ENCODE data around the gene HECTD3. TPM values are rescaled to one million over a fixed set of nuclear protein-coding genes. Genes with fewer than 3 reads are reported as not detected.

The HECTD3 gene
- 10 to 100 TPM; 23.5 to 36.4 (median 29.7) TPM for total RNA-seq
- polyA plus RNA-seq = 10 to 100 TPM; 32.0 to 49.0 TPM

DNA sequence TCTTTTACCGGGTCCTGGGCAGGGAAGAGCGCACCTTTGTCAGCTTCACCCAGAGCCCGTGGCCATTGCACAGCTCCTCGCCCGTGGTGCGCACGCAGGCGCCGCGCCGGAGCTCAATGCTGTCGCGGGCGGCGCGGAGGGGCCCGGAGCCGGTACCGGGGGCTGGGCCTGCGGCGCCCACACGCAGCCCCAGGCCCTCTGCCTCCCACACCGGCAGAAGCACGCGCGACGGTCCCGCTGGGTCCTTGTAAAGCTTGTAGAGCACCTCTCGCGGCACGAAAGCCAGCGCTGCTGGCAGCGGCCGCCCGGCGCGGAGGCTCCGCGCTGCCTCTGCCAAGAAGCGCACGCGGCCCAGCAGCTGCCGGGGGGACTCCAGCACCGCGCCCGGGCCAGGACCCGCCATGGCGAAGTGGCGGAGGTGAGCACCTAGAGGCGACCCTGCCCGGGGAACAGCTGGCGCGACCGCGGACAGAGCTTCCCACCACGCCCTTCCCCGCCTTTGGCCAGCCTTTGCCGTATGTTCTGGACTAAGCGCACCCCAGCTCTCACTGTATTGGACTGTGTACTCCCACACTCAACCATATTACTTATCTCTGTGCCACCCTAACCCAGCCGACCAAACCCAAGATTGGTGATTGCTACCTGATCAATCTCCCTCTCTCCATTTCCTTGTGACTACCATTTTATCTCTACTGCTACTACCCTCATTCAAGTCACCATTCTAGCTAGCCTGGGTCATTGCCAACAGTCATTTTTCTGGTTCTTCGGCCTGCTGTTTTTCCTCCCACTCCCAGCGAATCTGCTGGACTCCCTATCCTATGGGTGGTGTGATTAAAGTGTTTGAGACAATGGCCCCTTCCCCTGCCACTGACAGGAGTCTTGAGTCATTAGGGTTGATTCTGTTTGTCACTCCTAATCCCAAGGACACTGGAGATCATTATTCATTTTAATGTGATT is at the start of gene HECTD3:
HECTD3 (minus strand) TSS at position 470 of the 957 bp plus-strand sequence; CDS start at position 403, 67 bp downstream.
- intact Hi-C loops (cut with DNase I) = loop anchor here in 2 of 3 donors (5.0 kb wide), 2 partner anchors 224 to 291 kb away; partner anchors contain the start of gene BEST4 (in 1 of the 2)
- peak within 1 kb of the TSS; percentile 60 to 92 (median 72) for H3K27ac ChIP-seq
- peaks cover 3 to 28% (median 18%) of the 10 kb centered on the region in 3 donors for H3K36me3 ChIP-seq
- H3K27me3 ChIP-seq = no peaks in the 10 kb centered on the region
- DNase-seq (peak; percentile 81 to 93 (median 84)), FAIRE-seq (no peak), ATAC-seq (peak; percentile 85 to 92 (median 87))
- peaks cover 0 to 24% (median 6%) of the 10 kb centered on the region in 3 donors for H3K4me1 ChIP-seq
- 0% methylated on average over 55 to 62 of the region's 62 CpGs for WGBS, 2 donors
- no peaks in the 10 kb centered on the region for H3K9me3 ChIP-seq
- TF ChIP-seq, protein P1, sequence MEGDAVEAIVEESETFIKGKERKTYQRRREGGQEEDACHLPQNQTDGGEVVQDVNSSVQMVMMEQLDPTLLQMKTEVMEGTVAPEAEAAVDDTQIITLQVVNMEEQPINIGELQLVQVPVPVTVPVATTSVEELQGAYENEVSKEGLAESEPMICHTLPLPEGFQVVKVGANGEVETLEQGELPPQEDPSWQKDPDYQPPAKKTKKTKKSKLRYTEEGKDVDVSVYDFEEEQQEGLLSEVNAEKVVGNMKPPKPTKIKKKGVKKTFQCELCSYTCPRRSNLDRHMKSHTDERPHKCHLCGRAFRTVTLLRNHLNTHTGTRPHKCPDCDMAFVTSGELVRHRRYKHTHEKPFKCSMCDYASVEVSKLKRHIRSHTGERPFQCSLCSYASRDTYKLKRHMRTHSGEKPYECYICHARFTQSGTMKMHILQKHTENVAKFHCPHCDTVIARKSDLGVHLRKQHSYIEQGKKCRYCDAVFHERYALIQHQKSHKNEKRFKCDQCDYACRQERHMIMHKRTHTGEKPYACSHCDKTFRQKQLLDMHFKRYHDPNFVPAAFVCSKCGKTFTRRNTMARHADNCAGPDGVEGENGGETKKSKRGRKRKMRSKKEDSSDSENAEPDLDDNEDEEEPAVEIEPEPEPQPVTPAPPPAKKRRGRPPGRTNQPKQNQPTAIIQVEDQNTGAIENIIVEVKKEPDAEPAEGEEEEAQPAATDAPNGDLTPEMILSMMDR (IDR thresholded peaks at IDR 0.05) = no peak
- peak within 1 kb of the TSS; percentile 72 to 99 (median 96) for H3K4me3 ChIP-seq

DNA sequence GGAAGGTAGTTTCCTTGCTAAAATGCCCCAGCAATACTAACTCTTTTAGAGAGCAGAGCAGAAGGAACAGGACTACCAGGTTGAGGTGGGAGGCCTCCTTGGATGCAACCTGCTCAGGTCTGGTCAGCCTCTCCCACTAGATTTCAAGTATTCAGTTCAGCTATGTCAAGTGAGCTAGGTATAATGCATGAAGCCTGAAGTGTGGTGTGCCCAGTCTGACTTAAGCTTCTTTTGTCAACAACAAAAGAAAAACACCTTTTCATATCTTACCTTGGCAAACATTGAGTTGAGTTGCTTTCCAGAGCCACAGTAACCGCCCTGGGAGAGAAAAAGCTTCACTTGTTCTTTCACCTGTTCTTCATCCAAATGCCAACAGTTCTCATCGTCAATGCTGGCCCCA is 48.7 kb upstream of the HECTD3 start:
- intact Hi-C loops (cut with DNase I) = no loop called here
- Histone ChIP-seq H3K27ac (no peak overlapping the region), H3K36me3 (peaks cover 0 to 4% (median 0%) of the 10 kb centered on the region in 3 donors), H3K9me3 (no peaks in the 10 kb centered on the region), H3K4me1 (peaks cover 0 to 6% (median 0%) of the 10 kb centered on the region in 3 donors), H3K27me3 (no peaks in the 10 kb centered on the region), H3K4me3 (no peak overlapping the region)
- FAIRE-seq = no peak
- peak in 2 of 4 donors; percentile 58 to 62 for ATAC-seq
- no peak for DNase-seq
- TF ChIP-seq, protein P1 (IDR thresholded peaks at IDR 0.05) = no peak
- 28 to 33% methylated on average over 2 of the region's 2 CpGs for WGBS, 2 donors

DNA sequence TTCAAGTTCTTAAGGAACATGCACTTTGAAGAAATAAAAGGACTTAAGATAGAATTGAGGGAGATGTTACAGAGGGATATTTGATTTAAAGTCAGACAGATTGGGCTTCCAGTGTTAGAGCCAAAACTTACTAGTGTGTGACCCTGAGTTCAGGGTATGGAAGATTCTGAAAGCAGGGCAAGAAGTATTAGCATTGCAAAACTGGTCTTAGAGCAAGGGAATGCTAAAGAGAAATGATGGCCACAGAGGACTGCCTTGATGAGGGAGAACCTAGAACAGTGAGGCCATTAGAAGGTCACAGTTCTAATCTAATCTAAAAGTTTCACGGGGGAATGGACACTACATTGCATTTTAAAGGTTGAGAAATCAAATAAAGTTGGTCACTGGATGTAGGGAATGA is 46.4 kb upstream of the HECTD3 start:
- H3K9me3 ChIP-seq = no peaks in the 10 kb centered on the region
- TF ChIP-seq, protein P1 (IDR thresholded peaks at IDR 0.05) = no peak
- H3K27me3 ChIP-seq = no peaks in the 10 kb centered on the region
- H3K36me3 ChIP-seq = peaks cover 0 to 4% (median 0%) of the 10 kb centered on the region in 3 donors
- peaks cover 0 to 6% (median 0%) of the 10 kb centered on the region in 3 donors for H3K4me1 ChIP-seq
- intact Hi-C loops (cut with DNase I) = no loop called here
- ATAC-seq (no peak), FAIRE-seq (no peak), DNase-seq (no peak)
- WGBS, 2 donors = 47 to 51% methylated on average over 1 of the region's 1 CpG
- H3K4me3 ChIP-seq = no peak overlapping the region
- no peak overlapping the region for H3K27ac ChIP-seq

DNA sequence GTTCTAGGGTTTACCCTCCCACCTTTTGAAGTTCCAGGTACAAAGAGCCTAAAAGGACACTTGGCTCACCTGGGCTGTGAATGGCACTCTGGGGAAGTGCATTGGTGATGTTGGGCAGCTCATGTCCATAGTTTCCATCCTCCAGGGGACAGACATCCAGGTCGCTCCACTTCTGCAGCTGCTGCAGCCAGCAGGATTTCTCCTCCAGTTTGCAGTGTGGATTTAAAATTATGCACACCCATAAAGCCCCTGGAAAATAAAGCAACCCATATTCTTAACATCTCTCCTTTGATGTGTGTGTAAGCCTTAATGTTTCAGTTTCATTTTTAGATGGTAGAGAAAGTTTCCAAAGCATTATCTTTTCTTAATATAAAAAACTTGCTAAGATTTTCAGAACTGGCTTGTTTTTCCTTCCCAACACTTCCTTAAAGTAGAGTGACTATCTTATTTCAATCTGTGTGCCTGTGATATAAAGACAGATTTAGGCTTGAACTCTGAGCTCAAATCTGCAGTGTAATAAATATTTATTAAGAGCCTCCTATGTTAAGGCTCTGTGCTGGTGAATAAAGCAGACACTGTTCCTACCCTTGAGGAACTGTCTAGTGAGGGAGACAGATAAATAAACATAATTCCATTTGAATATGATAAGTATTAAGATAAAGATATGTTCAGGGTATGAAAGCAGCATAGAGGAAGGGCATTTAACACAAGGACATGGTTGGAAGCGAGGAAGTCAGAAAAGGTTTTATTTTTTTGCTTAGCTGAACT is 40.1 kb upstream of the HECTD3 start:
- Histone ChIP-seq H3K27me3 (no peaks in the 10 kb centered on the region), H3K4me3 (no peak overlapping the region), H3K27ac (no peak overlapping the region), H3K36me3 (no peaks in the 10 kb centered on the region), H3K9me3 (no peaks in the 10 kb centered on the region), H3K4me1 (no peaks in the 10 kb centered on the region)
- DNase-seq (no peak), FAIRE-seq (no peak), ATAC-seq (no peak)
- intact Hi-C loops (cut with DNase I) = no loop called here
- TF ChIP-seq, protein P1 (IDR thresholded peaks at IDR 0.05) = no peak
- WGBS, 2 donors = 89 to 92% methylated on average over 2 of the region's 2 CpGs
